ENCODE measurements around the gene MROH2A.
"Not testable (repeated sequence)": the region's sequence is repeated elsewhere in the genome, so short reads cannot be mapped to it uniquely, and the experiment has no call there.

The MROH2A gene, protein sequence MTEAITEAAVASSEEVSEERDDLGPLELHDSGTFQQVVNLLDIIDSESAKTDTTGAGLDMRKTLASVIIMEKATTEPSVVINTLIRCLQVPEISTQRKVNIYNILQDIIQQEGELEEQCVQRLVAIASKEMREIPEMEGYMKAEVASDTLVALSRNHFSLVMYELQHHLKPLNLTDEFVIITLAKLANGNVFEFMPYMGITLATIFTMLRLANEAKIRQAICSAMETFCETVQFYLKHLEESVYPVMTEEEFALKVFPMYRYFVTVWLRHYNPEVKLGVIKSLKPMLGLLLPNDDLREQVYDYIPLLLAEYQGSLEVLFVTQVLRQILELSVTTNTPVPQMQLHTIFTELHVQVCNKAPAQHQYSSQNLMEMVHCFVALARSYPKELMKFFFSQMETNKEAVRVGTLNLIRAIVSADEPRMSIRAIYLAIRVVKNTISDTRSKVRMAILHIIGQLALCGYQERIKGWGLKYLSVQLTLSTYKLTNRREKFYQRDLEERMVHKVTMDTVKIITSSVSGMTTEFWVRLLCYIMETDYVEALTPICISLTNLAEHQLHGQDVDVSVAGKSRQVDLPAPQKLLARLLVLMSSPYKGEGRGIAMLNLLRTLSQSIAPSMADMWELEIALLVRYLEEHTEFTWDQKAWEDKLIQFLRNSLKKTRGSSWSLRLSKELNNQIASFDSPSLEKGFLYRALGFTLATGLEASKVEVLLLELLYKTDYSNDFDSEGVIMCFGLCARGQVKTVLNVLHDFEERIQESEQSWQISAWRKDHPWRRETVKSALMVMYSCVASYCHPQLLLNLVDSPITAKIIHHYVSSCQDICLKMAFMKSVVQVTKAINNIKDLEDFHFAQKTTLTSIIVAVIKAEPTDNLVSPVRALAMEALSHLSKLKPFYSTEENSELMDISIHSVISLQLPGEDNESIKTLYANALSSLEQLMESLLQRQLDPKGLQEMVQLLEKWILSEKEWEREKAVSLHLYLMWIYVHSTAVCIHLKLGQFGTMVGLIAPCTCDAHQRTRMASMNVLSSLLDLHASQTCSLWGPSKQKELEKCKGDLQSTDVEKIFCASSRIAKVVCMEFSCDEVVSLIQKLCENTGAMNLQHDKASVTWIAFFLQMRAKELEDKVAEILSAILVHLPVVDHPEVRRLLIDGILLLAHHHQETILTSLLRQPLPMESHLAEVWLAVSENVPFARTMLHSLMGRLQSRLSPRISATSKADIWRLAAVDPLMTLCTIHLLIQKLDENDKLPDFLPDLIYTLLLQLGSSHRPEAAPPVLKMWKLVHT (N-terminal part only)

DNA sequence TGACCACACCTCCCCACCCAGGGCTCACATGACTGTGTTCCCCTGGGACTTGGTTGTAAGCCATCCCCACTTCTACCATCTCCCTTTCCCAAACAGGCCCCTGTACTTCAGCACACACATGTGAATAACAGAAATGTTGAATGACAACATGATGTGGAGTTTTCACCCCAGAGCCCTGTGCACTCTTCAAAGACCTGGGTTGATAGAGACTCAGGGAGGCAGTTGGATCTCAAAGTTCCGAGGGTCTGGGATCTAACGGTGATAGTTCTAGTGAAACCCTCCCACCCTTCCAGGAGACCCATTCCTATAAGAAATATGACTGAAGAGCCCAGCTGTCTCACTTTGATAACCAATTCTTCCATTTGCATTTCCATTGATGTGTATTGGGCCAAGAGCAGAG, at the start of gene MROH2A:
Gene MROH2A, plus strand, starts transcription at position 301 of the 400 bp plus-strand sequence. CDS start 1,029 bp downstream, outside the sequence.
- DNase-seq (ENCODE audit: low read depth) = no peak

DNA sequence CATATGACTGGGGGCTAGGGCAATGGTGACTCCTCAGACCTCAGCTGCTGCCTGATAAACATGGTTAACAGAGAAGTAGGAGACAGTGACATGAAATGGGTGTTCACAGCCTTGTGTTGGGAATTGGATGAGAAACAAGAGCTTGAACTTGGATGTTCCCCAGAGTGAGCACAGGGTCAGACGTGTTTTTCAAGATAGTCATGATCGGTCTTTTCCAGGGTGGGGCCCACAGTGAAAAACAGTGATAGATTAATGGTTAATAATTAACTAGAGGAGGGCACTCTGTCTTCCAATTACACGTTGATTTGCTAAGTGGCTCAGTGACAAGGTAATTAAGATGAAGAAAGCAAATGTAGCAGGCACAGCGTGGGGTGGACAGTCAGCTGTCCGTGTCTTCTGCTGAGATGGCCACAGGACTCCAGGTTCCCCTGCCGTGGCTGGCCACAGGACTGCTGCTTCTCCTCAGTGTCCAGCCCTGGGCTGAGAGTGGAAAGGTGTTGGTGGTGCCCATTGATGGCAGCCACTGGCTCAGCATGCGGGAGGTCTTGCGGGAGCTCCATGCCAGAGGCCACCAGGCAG, 49.3 kb upstream of the MROH2A start, which contains the start of gene UGT1A3:
Gene UGT1A3, plus strand, starts transcription at position 320 of the 579 bp plus-strand sequence. Its CDS starts 85 bp downstream, at position 405.
- no peak for DNase-seq (ENCODE audit: low read depth)

DNA sequence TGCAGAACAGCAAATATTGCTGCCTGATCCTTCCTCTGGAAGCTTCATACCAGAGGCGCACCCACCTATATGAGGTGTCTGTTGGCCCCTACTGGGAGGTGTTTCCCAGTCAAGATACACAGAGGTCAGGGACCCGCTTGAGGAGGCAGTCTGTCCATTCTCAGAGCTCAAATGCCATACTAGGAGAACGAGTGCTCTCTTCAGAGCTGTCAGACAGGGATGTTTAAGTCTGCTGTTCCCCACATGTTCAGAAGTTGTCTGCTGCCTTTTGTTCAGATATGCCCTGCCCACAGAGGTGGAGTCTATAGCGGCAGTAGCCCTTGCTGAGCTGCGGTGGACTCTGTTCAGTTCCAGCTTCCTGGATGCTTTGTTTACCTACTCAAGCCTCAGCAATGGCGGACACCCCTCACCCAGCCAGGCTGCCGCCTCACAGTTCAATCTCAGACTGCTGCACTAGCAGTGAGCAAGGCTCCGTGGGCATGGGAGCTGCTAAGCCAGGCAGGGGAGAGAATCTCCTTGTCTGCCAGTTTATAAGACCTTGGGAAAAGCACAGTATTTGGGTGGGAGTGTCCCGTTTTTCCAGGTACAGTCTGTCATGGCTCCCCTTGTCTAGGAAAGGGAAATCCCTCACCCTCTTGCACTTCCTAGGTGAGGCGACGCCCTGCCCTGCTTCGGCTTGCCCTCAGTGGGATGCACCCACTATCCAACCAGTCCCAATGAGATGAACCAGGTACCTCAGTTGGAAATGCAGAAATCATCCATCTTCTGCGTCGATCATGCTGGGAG, 41.1 kb upstream of the MROH2A start:
- DNase-seq (ENCODE audit: low read depth) = not testable (repeated sequence)

DNA sequence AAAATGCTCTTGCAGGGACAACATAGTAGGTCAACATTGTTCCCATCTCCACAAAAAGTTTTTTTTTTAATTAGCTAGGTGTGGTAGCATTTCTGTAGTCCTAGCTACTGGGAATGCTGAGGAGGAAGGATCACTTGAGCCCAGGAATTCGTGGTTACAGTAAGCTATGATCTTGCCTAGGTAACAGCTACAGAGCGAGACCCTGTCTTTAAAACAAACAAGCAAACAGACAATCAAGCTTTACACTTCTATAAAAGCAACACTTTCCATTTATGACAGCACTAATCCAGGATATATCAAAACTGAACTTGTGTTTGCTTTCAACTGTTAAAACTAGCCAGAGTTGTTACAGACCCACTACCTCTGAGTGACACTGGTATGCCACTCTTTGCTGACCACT, 37.3 kb upstream of the MROH2A start:
- no peak for DNase-seq (ENCODE audit: low read depth)

DNA sequence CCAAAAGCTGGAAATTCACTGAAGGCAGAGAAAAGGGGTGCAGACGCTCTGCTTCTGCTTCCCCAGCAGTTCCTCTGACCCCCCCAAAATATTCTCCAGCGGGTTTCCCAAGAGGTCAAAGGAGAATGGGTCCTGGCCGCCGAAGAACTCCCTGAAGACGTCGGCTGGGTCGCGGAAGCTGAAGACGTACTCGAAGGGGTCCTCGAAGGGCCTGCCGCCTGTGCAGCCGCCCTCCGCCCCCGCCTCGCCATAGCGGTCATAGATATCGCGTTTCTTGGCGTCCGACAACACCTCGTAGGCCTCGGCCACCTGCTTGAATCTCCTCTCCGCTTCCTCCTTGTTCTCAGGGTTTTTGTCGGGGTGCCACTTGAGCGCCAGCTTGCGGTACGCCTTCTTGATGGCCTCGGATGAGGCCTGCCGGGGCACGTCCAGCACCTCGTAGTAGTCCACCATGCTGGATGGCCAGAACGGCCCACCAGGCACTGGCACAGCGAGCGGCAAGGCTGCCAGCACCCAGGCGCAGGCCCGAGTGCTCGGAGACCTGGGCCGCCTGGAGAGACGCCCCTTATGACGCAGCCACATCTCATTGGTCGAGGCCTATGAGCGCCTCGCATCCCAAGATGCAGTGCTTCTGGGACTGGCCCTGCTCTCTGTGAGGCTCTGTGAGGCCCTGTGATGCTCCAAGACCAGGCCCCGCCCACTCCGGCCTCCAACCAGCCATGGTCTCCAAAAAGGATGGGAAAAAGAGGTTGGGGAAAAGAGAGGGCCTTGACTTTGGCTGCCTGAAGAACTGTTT, 34.5 kb upstream of the MROH2A start:
- DNase-seq (ENCODE audit: low read depth) = no peak

DNA sequence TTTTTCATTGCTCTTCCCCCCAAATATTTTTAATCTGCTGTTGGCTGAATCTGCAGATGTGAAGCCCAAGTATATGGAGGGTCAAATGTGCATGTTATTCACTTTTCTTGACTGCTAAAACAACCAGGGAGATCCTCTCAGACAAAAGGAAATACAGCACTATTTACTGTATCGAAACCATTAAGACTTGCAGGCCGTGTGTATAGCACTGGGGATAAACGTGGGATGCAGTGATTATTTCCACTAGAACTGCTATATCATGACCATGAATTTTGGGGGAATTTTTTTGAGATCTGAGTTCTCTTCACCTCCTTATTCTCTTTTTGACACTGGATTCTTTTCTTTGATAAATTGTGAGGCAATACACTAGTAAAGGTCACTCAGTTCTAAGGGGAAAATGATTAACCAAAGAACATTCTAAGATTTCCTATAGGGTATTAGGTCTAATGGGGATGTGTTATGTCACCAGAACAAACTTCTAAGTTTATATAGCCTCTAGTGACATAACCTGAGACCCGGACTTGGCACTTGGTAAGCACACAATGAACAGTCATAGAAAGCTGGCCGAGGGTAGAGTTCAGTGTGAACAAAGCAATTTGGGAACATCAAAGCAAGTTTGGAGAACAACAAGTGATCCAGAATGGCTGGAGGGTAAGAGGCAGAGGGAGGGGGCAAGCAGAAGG, 32.9 kb upstream of the MROH2A start:
- DNase-seq (ENCODE audit: low read depth) = no peak

DNA sequence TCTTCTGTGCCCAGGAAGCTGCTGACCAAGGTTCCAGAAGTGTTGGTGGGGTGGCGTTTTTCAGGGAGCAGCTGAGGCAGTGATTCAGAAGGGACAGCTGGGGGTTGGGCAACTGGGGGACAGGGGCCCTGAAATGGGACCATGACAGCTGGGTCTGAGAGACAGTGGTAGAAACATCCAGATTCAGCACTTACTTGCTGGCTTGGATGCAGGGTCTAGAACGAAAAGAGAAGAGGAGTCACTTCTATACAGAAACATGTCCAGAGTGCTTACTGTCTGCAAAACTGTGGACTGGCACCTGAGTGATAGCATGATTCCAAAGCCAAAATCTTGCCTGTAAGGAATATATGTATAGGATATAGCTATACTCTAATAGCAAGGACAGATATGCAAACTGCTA, 32.3 kb upstream of the MROH2A start:
- DNase-seq (ENCODE audit: low read depth) = not testable (repeated sequence)

DNA sequence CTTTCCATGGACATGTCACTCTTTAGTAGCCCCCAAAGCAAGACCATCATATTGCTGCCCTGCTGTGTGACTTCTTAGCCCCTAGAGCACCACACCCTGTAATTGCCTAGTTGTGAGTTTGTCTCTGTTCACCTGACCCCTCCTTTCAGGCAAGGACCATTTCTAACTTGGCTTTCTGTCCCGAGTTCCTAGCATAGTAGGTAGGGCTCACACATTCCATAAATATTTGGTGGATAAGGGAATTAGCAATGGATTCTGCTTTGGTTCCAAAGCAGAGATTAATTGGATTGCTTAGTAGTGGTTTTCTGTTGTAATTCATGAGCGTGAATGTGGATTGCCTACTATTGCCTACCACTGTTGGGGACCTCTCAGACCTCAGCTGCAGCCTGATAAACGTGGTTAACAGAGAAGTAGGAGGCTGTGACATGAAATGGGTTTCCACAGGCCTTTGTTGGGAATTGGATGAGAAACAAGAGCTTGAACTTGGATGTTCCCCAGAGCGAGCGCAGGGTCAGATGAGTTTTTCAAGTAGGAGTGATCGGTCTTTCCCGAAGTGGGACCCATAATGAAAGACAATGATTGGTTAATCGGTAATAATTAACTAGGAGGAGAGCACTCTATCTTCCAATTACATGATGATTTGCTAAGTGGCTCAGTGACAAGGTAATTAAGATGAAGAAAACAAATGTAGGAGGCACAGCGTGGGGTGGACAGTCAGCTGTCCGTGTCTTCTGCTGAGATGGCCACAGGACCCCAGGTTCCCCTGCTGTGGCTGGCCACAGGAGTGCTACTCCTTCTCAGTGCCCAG, 31.5 kb upstream of the MROH2A start:
- DNase-seq (ENCODE audit: low read depth) = no peak

DNA sequence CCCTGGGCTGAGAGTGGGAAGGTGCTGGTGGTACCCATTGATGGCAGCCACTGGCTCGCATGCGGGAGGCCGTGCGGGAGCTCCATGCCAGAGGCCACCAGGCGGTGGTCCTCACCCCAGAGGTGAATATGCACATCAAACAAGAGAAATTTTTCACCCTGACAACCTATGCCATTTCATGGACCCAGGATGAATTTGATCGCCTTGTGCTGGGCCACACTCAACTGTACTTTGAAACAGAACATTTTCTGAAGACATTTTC, 30.9 kb upstream of the MROH2A start:
- DNase-seq (ENCODE audit: low read depth) = no peak

DNA sequence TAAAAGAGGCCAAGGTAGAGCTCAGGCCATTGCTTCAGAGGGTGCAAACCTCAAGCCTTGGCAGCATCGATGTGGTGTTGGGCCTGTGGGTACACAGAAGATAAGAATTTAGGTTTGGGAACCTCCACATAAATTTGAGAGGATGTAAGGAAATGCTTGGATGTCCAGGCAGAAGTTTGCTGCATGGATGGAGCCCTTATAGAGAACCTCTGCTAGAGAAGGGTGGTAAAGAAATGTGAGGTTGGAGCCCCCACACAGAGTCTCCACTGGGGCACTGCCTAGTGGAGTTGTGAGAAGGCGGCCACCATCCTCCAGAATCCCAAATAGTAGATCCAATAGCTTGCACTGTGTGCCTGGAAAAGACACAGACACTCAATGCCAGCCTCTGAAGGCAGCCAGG, 27.4 kb upstream of the MROH2A start:
- not testable (repeated sequence) for DNase-seq (ENCODE audit: low read depth)

DNA sequence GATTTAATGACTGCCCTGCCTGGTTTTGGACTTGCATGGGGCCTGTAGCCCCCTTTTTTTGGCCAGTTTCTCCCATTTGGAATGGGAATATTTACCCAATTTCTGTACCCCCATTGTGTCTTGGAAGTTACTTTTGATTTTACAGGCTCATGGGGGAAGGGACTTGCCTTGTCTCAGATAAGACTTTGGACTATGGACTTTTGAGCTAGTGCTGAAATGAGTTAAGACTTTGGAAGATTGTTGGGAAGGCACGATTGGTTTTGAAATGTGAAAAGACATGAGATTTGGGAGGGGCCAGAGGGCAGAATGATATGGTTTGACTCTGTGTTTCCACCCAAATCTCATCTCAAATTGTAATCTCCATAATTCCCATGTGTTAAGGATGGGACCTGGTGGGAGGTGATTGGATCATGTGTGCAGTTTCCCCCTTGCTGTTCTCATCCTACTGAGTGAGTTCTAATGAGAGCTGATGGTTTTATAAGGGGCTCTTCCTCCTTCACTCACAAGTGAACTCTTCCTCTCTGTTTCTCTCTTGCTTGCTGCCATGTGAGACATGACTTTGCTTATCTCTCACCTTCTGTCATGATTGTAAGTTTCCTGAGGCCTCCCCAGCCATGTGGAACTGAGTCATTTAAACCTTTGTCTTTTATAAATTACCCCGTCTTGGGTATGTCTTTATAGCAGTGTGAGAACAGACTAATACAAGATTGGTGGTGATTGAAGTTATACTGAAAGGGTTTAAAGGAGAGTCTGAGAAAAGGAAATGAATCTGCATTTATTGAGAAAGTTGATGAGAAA, 26.7 kb upstream of the MROH2A start:
- DNase-seq (ENCODE audit: low read depth) = not testable (repeated sequence)

DNA sequence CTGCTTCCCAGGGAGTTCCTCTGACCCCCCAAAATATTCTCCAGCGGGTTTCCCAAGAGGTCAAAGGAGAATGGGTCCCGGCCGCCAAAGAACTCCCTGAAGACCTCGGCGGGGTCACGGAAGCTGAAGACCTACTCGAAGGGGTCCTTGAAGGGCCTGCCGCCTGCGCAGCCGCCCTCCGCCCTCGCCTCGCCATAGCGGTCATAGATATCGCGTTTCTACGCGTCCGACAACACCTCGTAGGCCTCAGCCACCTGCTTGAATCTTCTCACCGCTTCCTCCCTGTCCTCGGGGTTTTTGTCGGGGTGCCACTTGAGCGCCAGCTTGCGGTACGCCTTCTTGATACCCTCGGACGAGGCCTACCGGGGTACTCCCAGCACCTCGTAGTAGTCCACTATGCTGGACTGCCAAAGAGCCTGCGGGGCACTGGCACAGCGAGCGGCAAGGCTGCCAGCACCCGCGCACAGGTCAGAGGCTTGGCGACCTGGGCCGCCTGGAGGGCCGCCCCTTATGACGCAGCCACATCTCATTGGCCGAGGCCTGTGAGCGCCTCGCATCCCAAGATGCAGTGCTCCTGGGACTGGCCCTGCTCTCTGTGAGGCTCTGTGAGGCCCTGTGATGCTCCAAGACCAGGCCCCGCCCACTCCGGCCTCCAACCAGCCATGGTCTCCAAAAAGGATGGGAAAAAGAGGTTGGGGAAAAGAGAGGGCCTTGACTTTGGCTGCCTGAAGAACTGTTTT, 23.1 kb upstream of the MROH2A start:
- DNase-seq (ENCODE audit: low read depth) = no peak

DNA sequence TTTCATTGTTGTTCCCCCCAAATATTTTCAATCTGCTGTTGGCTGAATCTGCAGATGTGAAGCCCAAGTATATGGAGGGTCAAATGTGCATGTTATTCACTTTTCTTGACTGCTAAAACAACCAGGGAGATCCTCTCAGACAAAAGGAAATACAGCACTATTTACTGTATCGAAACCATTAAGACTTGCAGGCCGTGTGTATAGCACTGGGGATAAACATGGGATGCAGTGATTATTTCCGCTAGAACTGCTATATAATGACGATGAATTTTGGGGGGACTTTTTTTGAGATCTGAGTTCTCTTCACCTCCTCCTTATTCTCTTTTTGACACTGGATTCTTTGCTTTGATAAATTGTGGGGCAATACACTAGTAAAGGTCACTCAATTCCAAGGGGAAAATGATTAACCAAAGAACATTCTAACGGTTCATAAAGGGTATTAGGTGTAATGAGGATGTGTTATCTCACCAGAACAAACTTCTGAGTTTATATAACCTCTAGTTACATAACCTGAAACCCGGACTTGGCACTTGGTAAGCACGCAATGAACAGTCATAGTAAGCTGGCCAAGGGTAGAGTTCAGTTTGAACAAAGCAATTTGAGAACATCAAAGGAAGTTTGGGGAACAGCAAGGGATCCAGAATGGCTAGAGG, 21.6 kb upstream of the MROH2A start:
- no peak for DNase-seq (ENCODE audit: low read depth)

DNA sequence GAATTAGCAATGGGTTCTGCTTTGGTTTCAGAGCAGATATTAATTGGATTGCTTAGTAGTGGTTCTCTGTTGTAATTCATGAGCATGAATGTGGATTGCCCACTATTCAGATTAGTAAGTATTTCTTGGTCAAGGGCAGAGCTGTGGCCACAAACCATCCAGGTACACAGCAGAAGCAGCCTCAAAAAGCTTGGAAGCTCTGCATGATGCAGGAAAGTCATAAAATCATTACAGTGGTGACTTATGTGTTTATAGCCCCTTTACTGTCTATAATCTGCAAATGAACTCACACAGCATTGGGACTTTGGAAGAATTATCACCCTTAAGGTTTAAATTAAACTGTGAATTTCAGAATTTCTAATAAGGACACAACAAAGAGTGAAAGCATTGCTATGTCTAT, 20.0 kb upstream of the MROH2A start:
- no peak for DNase-seq (ENCODE audit: low read depth)

DNA sequence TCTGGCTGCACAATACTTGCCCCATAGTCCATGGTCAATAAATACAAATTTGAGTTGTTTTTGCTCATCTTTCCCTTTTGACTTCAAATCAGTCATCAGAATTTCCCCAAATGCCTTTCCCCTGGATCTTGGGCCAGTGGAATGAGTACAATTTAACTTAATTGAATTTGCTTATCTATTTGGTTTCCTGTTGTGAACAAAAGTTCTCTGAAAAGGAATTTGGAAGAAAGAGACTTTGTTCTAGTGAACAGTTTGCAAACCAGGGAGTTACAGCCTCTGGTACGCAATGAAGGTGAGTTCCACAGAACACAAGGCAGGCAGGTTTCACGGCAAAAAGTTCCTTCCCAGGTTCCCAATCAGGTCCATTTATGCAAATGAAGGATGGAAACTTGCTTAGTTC, 19.3 kb upstream of the MROH2A start:
- DNase-seq (ENCODE audit: low read depth) = no peak

DNA sequence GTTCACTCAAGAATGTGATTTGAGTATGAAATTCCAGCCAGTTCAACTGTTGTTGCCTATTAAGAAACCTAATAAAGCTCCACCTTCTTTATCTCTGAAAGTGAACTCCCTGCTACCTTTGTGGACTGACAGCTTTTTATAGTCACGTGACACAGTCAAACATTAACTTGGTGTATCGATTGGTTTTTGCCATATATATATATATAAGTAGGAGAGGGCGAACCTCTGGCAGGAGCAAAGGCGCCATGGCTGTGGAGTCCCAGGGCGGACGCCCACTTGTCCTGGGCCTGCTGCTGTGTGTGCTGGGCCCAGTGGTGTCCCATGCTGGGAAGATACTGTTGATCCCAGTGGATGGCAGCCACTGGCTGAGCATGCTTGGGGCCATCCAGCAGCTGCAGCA, 18.1 kb upstream of the MROH2A start, which contains the start of gene UGT1A1:
Gene UGT1A1, plus strand, starts transcription at position 228 of the 400 bp plus-strand sequence. Its CDS starts 18 bp downstream, at position 246.
- no peak for DNase-seq (ENCODE audit: low read depth)
